Stomach (tissue), 19 donors: ENCODE results near the gene TRHDE. TPM values are rescaled to one million over a fixed set of nuclear protein-coding genes. Genes with fewer than 3 reads are reported as not detected.

ENCODE experiments used
- DNase-seq, 2 donors: peaks; one replicate each; pipeline versions ENCODE4 v3.0.0 to v3.0.0-alpha.2; 2013 to 2019
- H3K27ac ChIP-seq, 5 donors: fragments of 200-600 bp in 4 of 5; sonication (generic) in 4 of 5; one replicate each; pipeline ENCODE4 v1.5.1; 2013 to 2019; ENCODE audit warnings: mild to moderate bottlenecking in 1 of 5, moderate library complexity in 1 of 5
- H3K27me3 ChIP-seq, 3 donors: fragments of 200-600 bp; sonication (generic); one replicate each; pipeline ENCODE4 v1.5.1; 2017 to 2019; ENCODE audit warnings: mixed run types in 1 of 3
- H3K36me3 ChIP-seq, 4 donors: fragments of 200-600 bp; sonication (generic); 1 replicate in 3 of 4; 2 replicates in 1 of 4; pipeline ENCODE4 v1.5.1; 2016 to 2019
- H3K4me1 ChIP-seq, 4 donors: fragments of 200-600 bp; sonication (generic); one replicate each; pipeline ENCODE4 v1.5.1; 2016 to 2019
- H3K4me3 ChIP-seq, 4 donors: fragments of 200-600 bp; sonication (generic) in 3 of 4; one replicate each; pipeline ENCODE4 v1.5.1; 2016 to 2019; ENCODE audit warnings: mild to moderate bottlenecking in 1 of 4
- H3K9me3 ChIP-seq, 4 donors: fragments of 200-600 bp; sonication (generic); one replicate each; pipeline ENCODE4 v1.5.1; 2016 to 2019
- CTCF ChIP-seq, 7 experiments: fragments of 450-650 bp in 4 of 7; fragments of 200-600 bp in 3 of 7; sonication (generic) in 3 of 7; IDR thresholded peaks; one replicate each; pipeline ENCODE4 v1.5.1; 2016 to 2019; ENCODE audit warnings: antibody characterized with exemption in 7 of 7, control low read depth in 2 of 7, mild to moderate bottlenecking in 1 of 7
- EP300 ChIP-seq: sonication (generic); formaldehyde crosslinking; IDR thresholded peaks from one replicate; pipeline ENCODE4 v1.6.1; 2017; ENCODE audit warnings: antibody characterized with exemption
- POLR2A ChIP-seq, 4 donors: fragments of 450-650 bp; IDR thresholded peaks; one replicate each; pipeline ENCODE4 v1.6.1; 2016; ENCODE audit warnings: antibody characterized with exemption in 4 of 4, control low read depth in 2 of 4, mild to moderate bottlenecking in 1 of 4, moderate library complexity in 1 of 4
- POLR2AphosphoS5 ChIP-seq, 3 donors: sonication (generic); formaldehyde crosslinking; IDR thresholded peaks; one replicate each; pipeline ENCODE4 v1.6.1; 2016; ENCODE audit warnings: antibody characterized with exemption in 3 of 3
- WGBS, 5 donors: extraction: QIAGEN DNeasy Blood & Tissue Kit in 3 of 5; methylation state at CpG; one replicate each; pipeline versions ENCODE4 v1.1.5 to v1.1.7; 2013 to 2018; 5-methylcytosine and 5-hydroxymethylcytosine counted together
- intact Hi-C: fragments of 100-400 bp; cut with DNase I; formaldehyde crosslinking; loops from one replicate; pipeline ENCODE4 v1.15.1; 2023; ENCODE audit warnings: low total_unique reads
- long read RNA-seq, 10 donors: transcript quantifications; one replicate each; lab custom pipeline, GENCODE V29; 2026
- polyA plus RNA-seq, 3 donors: library from polyadenylated mRNA; stranded (reverse); fragments of 200-250 nt; gene quantifications; one replicate each; pipeline ENCODE4 v1.2.3, GENCODE V29; 2013
- total RNA-seq, 5 donors: library from RNA; depleted of rRNA; stranded (reverse); fragments of >200 nt; gene quantifications; one replicate each; pipeline versions ENCODE4 v1.1.0 to v1.2.3, GENCODE V29; 2014 to 2016
- donor health status: healthy with polysubstance abuse.
- donor health status: Bipolar disorder and iron deficiency.
- donor health status: healthy.

Gene TRHDE
- total RNA-seq (10 to 100 TPM in 1 of 5 donors, 1 to 10 TPM in 3, under 1 TPM in 1; 0.89 to 75.3 (median 4.9) TPM), polyA plus RNA-seq (1 to 10 TPM in 1 of 3 donors, under 1 TPM in 2; 0.13 to 5.0 (median 0.37) TPM)
- long read RNA-seq, donor 1 = 0 reads
- long read RNA-seq, donor 2 = 0 reads
- long read RNA-seq, donor 3 = 0 reads
- long read RNA-seq, donor 4 = 0 reads
- long read RNA-seq, donor 5 = 0 reads
- long read RNA-seq, donor 6 = 0 reads
- long read RNA-seq, donor 7, full-length matches to known transcripts = 1 of 1 reads
- long read RNA-seq, donor 7, partial matches to known transcripts = 0 of 1 reads
- long read RNA-seq, donor 7, other reads (novel, unspliced or antisense) = 0 of 1 reads
- long read RNA-seq, donor 8 = 0 reads
- long read RNA-seq, donor 9 = 0 reads
- long read RNA-seq, donor 10 = 0 reads

- peak within 1 kb of the TSS; percentile 11 to 72 (median 59) for H3K27ac ChIP-seq
- H3K9me3 ChIP-seq = no peaks in the 10 kb centered on the region
- TF ChIP-seq POLR2A (IDR thresholded peaks at IDR 0.05) (no peak), EP300 (no peak), CTCF (IDR thresholded peaks at IDR 0.05) (no peak), POLR2AphosphoS5 (IDR thresholded peaks at IDR 0.05) (no peak)
- H3K36me3 ChIP-seq = no peaks in the 10 kb centered on the region
- H3K4me3 ChIP-seq = peak within 1 kb of the TSS; percentile 53 to 73 (median 60)
- peaks cover 8 to 37% (median 28%) of the 10 kb centered on the region in 4 donors for H3K4me1 ChIP-seq
- peak in 1 of 2 donors; percentile 81 for DNase-seq
- intact Hi-C loops = no loop called here
- WGBS, 5 donors = 1 to 5% (median 3%) methylated on average over 31 to 60 of the region's 60 CpGs
- H3K27me3 ChIP-seq = peaks cover 17 to 66% (median 35%) of the 10 kb centered on the region in 3 donors
Measured at GRCh38 chr12:72272091-72272661, at the start of gene TRHDE. Gene TRHDE, plus strand, starts transcription at chr12:72272370. Its CDS starts 274 bp downstream, at chr12:72272644.

GRCh38 chr12:72226510-72226909 lies 45.7 kb upstream of the TRHDE start:
- Histone ChIP-seq H3K4me1 (no peaks in the 10 kb centered on the region), H3K9me3 (peaks cover 0 to 3% (median 0%) of the 10 kb centered on the region in 4 donors), H3K27ac (no peak overlapping the region), H3K36me3 (no peaks in the 10 kb centered on the region), H3K27me3 (no peaks in the 10 kb centered on the region), H3K4me3 (no peak overlapping the region)
- DNase-seq = no peak
- no peak for TF ChIP-seq EP300
- no peak for TF ChIP-seq POLR2AphosphoS5 (IDR thresholded peaks at IDR 0.05)
- no peak for TF ChIP-seq POLR2A (IDR thresholded peaks at IDR 0.05)
- no peak for TF ChIP-seq CTCF (IDR thresholded peaks at IDR 0.05)
- intact Hi-C loops = no loop called here
- WGBS, 5 donors = 50 to 71% (median 54%) methylated on average over 1 of the region's 1 CpG

GRCh38 chr12:72228424-72228823 lies 43.7 kb upstream of the TRHDE start:
- DNase-seq = no peak
- Histone ChIP-seq H3K4me3 (no peak overlapping the region), H3K27ac (no peak overlapping the region), H3K27me3 (no peaks in the 10 kb centered on the region), H3K4me1 (no peaks in the 10 kb centered on the region), H3K36me3 (no peaks in the 10 kb centered on the region), H3K9me3 (peaks cover 0 to 3% (median 0%) of the 10 kb centered on the region in 4 donors)
- no peak for TF ChIP-seq POLR2A (IDR thresholded peaks at IDR 0.05)
- no peak for TF ChIP-seq POLR2AphosphoS5 (IDR thresholded peaks at IDR 0.05)
- intact Hi-C loops = no loop called here

- intact Hi-C loops = no loop called here
- WGBS, 5 donors = 45 to 73% (median 60%) methylated on average over 4 of the region's 4 CpGs
- no peak overlapping the region for H3K4me3 ChIP-seq
- peak in 1 of 2 donors; percentile 18 for DNase-seq
- H3K36me3 ChIP-seq = no peaks in the 10 kb centered on the region
- peaks cover 0 to 3% (median 0%) of the 10 kb centered on the region in 4 donors for H3K9me3 ChIP-seq
- TF ChIP-seq POLR2A (IDR thresholded peaks at IDR 0.05) = no peak
- no peak for TF ChIP-seq POLR2AphosphoS5 (IDR thresholded peaks at IDR 0.05)
- TF ChIP-seq EP300 = no peak
- no peak for TF ChIP-seq CTCF (IDR thresholded peaks at IDR 0.05)
- H3K4me1 ChIP-seq = no peaks in the 10 kb centered on the region
- no peak overlapping the region for H3K27ac ChIP-seq
- H3K27me3 ChIP-seq = no peaks in the 10 kb centered on the region
Measured at GRCh38 chr12:72230589-72230988, 41.6 kb upstream of the TRHDE start.
